GM11168 (cell line): Measurements from ENCODE around the gene FBF1.
"Not testable (repeated sequence)": the region's sequence is repeated elsewhere in the genome, so short reads cannot be mapped to it uniquely, and the experiment has no call there.

Experiments
- in situ Hi-C: fragments of 300-500 bp; cut with MboI; formaldehyde crosslinking; loops from one replicate; pipeline ENCODE4 v1.12.0; 2022; ENCODE audit warnings: low sequenced_read_pairs; ENCODE audit not compliant: unreplicated experiment

The FBF1 gene

DNA sequence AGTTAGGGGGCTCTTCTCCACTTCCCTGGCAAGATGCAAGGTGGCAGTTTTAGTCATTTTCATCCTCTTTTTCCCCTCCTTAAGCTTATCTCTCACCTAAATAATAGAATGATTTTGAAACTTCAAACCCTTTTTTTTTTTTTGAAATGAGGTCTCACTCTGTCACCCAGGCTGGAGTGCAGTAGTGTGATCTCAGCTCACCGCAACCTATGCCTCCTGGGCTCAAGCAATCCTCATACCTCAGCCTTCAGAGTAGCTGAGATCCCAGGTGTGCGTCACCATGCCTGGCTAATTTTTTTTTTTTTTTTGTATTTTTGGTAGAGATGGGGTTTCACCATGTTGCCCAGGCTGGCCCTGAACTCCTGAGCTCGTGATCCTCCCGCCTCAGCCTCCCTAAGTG lies 76.0 kb downstream of the FBF1 start:
- in situ Hi-C loops: not testable (repeated sequence)

DNA sequence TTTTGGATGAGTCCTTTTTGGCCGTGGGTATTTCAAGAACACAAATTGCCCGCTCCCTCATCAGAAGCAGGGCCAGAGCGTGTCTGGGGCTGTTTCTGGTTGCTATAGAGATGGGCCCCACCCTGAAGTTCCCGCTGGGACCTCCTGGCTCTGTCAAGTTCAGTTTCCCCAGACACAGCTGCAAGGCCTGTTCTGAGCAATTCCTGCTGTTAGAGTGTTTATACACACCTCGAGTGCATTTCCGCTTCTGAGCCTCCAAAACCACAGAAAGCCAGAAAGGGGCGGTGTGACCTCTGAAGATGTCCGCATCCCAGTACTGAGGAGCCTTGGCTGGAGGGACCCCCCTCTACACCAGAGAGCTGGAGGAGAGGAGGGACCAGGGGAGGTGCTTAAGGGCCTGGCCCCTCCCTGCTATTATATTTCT lies 76.4 kb downstream of the FBF1 start:
- in situ Hi-C loops: no loop called here

DNA sequence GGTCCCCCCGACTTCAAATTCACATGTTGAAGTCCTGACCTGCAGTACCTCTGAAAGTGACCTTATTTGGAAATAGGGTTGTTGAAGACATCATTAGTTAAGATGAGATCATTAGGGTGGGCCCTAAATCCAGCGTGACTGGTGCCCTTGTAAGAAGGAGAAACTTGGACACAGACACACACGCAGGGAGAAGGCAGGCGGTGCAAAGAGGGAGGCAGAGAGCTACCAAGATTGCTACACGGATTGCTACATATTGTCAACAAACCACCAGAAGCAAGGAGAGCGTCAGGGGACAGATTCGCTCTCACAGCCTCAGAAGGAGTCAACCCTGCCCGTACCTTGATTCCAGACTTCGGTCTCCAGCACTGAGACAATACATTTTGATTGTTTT lies 78.9 kb downstream of the FBF1 start:
- in situ Hi-C loops: no loop called here
